Activated naive CD4-positive, alpha-beta T cell treated with anti-CD3 and anti-CD28 coated beads, Interleukin-2, amount 10 ng/mL, durations not matched to agents 7 days and 5 days (primary cell): ENCODE measurements around the gene PAMR1.

Experiments used
- CTCF ChIA-PET: fragments of 350-600 bp; sonication (Branson Sonifier 250); formaldehyde crosslinking; loops from one replicate; lab custom pipeline; 2021; ENCODE audit warnings: antibody characterized with exemption; lab: Charles Lee
- DNase-seq: peaks from one replicate; pipeline ENCODE4 v3.0.0-alpha.2; 2020
- H3K27ac Mint-ChIP-seq: one replicate; pipeline ENCODE4 v1.8.0; 2021; ENCODE audit warnings: mild to moderate bottlenecking, moderate library complexity, mixed read lengths
- H3K27me3 Mint-ChIP-seq: one replicate; pipeline ENCODE4 v1.8.0; 2021; ENCODE audit warnings: mild to moderate bottlenecking, mixed read lengths
- H3K36me3 Mint-ChIP-seq: one replicate; pipeline ENCODE4 v1.8.0; 2021; ENCODE audit warnings: mixed read lengths
- H3K4me1 Mint-ChIP-seq: one replicate; pipeline ENCODE4 v1.8.0; 2021; ENCODE audit warnings: mixed read lengths
- H3K4me3 Mint-ChIP-seq: one replicate; pipeline ENCODE4 v1.8.0; 2021; ENCODE audit warnings: mild to moderate bottlenecking, moderate library complexity, mixed read lengths
- H3K9me3 Mint-ChIP-seq: one replicate; pipeline ENCODE4 v1.8.0; 2021; ENCODE audit warnings: mixed read lengths

The PAMR1 gene

DNA sequence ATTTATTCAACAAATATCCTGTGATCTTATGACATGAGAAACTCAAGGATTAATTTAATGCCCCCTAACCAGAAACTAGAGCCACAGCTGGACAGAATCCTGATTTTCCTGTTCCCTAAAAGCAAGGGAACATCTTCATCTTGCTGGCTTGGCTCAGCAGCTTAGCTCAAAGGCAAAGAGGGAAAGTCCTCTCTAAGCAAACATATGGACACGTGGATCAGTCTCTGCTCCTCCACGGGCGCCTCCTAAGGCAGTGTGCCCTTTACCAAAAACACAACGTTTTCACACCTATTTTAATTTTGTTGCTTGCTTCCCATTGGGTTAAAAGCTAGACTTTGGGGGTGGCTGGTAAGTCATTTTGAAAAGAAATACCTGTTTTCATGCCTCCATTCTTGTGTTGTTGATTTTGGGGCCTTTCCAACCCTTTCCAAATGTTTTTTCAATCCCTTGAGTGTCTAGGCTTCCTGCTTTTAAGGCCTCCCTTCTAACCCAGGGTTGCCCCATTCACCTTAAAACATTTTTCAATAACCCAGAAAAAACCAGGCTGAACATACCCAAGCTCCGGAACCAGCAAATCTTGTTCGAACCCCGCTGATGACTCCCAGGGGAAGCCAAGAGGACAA is 121.5 kb downstream of the PAMR1 start:
- H3K27ac Mint-ChIP-seq: no peak overlapping the region

DNA sequence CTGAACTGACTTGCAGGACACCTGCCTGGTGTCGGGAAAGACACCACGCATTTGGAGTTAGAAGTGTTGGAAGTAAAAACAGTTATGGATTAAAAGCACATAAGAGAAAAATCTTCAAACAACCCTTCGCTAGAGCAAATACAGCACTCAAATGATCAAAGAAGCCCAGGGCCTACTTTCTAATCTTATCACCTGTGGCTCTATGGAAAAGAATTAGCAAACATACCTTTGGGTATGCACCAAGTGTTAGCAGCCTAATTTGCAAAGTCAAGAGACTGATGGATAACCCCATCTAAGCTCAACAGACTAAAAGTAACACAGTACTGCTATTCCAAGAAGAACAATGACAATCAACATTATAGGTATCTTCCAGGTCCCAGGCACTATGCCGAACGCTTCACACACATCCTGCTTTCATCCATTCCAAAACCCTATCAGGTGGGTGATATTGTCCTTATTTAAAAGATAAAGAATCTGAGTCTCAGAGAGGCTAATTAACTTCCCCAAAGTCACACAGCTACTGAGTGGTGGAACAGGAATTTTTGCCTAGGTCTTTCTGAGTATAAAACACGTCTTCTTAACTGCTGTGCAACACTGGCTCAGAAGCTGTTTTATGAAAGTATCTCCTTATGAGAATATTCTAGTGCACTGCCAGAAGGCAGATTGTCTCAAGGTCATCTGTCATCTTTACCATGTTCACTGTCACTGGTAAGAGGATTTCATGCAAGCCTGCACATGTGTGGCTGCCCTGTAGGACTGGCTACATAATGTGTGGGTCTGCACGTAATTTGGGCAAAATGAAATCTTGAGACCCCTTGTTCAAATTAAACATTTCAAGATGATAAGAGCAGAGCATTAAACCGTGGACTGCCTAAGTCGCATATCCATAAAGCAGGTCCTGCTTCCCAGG is 122.4 kb downstream of the PAMR1 start:
- no peak overlapping the region for H3K4me3 Mint-ChIP-seq
- H3K36me3 Mint-ChIP-seq: no peaks in the 10 kb centered on the region
- H3K4me1 Mint-ChIP-seq: peaks cover 2% of the 10 kb centered on the region
- no peak for DNase-seq
- no peaks in the 10 kb centered on the region for H3K9me3 Mint-ChIP-seq
- CTCF ChIA-PET: interaction anchor here (1.0 to 1.5 kb wide), 2 partner anchors 10 to 476 kb away, joined by 3 to 4 read pairs; no protein-coding TSS in a partner anchor
- no peak overlapping the region for H3K27ac Mint-ChIP-seq
- H3K27me3 Mint-ChIP-seq: peaks cover 25% of the 10 kb centered on the region

More for the DNA sequence above, 121.5 kb downstream of the PAMR1 start:
- DNase-seq: no peak
- Mint-ChIP-seq H3K9me3 (no peaks in the 10 kb centered on the region), H3K36me3 (no peaks in the 10 kb centered on the region), H3K27me3 (peaks cover 22% of the 10 kb centered on the region), H3K4me1 (peaks cover 2% of the 10 kb centered on the region), H3K4me3 (no peak overlapping the region)
- CTCF ChIA-PET: interaction anchor here (0.6 to 1.0 kb wide), 4 partner anchors 419 to 1043 kb away, joined by 3 to 4 read pairs (median 3); no protein-coding TSS in a partner anchor

DNA sequence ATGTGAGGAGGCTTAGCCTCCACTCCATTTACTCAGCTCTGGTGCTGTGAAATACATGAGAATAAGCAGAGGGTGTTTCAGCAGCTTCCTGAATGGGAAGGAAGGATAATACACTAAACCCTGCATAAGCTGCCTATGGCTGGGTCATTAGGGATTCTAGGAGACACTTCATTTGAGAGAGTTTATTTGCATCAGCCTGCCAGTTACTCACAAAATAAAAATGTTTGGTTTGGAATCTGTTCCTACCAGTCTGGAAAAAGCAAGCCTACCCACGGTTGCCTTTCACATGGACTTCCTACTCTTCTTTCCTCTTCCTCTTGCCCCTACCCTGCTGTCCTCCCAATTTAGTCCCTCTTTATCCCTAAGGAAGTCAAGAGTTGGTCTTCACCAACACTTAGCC is 126.5 kb downstream of the PAMR1 start:
- H3K4me3 Mint-ChIP-seq: no peak overlapping the region
- peaks cover 22% of the 10 kb centered on the region for H3K27me3 Mint-ChIP-seq
- no peaks in the 10 kb centered on the region for H3K9me3 Mint-ChIP-seq
- no peaks in the 10 kb centered on the region for H3K36me3 Mint-ChIP-seq
- no peak overlapping the region for H3K27ac Mint-ChIP-seq
- DNase-seq: no peak
- CTCF ChIA-PET: interaction anchor here (1.4 kb wide), 1 partner anchor 8 kb away, joined by 3 read pairs; no protein-coding TSS in a partner anchor
- peaks cover 9% of the 10 kb centered on the region for H3K4me1 Mint-ChIP-seq

DNA sequence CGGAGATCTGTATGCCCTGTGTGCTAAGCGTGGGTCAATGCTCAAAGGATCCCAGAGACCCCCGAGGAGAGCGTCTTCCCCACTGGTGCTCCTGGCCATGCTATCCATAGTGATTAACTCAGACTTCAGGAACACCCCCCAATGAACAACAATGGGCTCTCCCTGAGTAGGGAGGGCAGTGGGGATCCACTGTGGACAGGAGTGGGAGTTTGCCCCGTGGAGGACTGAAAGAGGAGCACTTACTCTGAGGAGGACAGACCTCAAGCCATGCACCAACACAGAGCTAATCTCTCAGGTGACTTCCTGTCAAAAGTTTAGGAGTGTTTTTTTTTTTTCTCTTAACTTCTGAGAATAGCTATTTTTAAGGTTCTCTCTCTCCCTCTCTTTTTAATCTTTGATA is 130.5 kb downstream of the PAMR1 start:
- no peak overlapping the region for H3K27ac Mint-ChIP-seq
- no peak overlapping the region for H3K4me3 Mint-ChIP-seq
- H3K27me3 Mint-ChIP-seq: peaks cover 35% of the 10 kb centered on the region
- no peak for DNase-seq
- H3K4me1 Mint-ChIP-seq: peaks cover 26% of the 10 kb centered on the region
- CTCF ChIA-PET: interaction anchor here (0.6 to 6.9 kb wide), 5 partner anchors 156 to 882 kb away, joined by 3 to 97 read pairs (median 3); partner anchors contain the start of gene ELF5
- H3K9me3 Mint-ChIP-seq: no peaks in the 10 kb centered on the region
- H3K36me3 Mint-ChIP-seq: no peaks in the 10 kb centered on the region

DNA sequence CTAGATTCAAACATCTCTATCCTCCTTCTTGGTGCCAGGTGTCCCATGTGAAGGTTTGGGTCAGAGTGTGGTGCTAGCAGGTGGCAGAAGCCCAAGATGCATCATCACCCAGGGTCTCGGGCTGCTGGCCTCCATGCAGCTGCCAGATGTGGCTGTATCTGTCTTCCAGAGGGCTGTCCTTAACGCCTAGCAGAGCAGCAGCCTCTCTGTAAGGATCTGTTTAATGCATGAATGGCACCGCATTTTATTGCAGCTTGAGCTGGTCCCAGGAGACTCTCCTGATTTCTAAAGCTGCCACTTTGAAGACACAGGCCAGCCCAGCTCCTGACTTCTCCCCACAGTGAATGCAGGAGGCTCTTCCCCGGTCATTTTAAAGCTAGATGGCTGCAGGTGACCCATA is 132.3 kb downstream of the PAMR1 start:
- Mint-ChIP-seq H3K36me3 (no peaks in the 10 kb centered on the region), H3K27me3 (peaks cover 28% of the 10 kb centered on the region)

DNA sequence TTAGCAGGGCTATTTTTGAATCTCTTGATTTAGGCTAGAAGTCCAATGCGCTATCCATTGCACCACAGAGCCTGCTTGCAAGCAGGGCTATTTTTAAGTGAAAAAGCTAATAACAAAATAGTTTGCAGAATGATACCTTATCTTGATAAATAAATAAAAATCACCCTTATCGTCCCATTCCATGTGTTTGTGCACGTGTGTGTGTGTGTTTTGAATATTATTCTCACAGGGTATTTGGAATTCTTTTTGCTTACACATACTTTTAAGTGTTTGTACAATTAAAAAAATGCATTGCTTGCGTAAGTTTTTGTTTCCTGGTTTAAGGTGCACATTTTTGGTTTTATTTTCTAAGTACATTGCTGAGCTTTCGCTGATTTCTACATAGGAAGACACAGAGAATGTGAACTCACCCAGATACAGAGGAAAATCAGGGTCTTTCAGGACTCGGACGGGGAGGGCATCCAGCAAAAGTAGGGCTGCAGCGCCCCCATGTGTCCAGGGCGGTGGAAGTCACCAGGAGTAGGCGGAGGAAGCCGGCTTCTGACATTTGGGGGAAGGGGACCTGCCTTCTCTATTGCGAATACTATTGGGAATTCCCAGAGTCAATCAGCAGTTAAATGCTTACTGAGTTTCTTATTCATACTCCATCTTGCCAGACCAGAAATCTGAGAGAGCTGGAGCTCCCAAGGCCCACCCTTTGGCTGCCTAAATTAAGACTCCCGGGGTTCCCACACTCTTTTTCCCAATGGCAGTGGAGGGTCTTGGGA is 133.3 kb downstream of the PAMR1 start:
- Mint-ChIP-seq H3K27me3 (peaks cover 28% of the 10 kb centered on the region), H3K9me3 (no peaks in the 10 kb centered on the region), H3K4me1 (peaks cover 26% of the 10 kb centered on the region), H3K27ac (no peak overlapping the region), H3K4me3 (no peak overlapping the region), H3K36me3 (no peaks in the 10 kb centered on the region)
- CTCF ChIA-PET: interaction anchor here (0.6 to 6.9 kb wide), 31 partner anchors 10 to 879 kb away, joined by 3 to 97 read pairs (median 4); partner anchors contain the start of gene ELF5
- DNase-seq: peak; percentile 89

More for the DNA sequence above, 132.3 kb downstream of the PAMR1 start:
- H3K4me3 Mint-ChIP-seq: no peak overlapping the region
- DNase-seq: no peak
- no peak overlapping the region for H3K27ac Mint-ChIP-seq
- peaks cover 26% of the 10 kb centered on the region for H3K4me1 Mint-ChIP-seq
- no peaks in the 10 kb centered on the region for H3K9me3 Mint-ChIP-seq
- CTCF ChIA-PET: interaction anchor here (0.7 to 6.9 kb wide), 7 partner anchors 9 to 483 kb away, joined by 3 to 97 read pairs (median 4); no protein-coding TSS in a partner anchor

DNA sequence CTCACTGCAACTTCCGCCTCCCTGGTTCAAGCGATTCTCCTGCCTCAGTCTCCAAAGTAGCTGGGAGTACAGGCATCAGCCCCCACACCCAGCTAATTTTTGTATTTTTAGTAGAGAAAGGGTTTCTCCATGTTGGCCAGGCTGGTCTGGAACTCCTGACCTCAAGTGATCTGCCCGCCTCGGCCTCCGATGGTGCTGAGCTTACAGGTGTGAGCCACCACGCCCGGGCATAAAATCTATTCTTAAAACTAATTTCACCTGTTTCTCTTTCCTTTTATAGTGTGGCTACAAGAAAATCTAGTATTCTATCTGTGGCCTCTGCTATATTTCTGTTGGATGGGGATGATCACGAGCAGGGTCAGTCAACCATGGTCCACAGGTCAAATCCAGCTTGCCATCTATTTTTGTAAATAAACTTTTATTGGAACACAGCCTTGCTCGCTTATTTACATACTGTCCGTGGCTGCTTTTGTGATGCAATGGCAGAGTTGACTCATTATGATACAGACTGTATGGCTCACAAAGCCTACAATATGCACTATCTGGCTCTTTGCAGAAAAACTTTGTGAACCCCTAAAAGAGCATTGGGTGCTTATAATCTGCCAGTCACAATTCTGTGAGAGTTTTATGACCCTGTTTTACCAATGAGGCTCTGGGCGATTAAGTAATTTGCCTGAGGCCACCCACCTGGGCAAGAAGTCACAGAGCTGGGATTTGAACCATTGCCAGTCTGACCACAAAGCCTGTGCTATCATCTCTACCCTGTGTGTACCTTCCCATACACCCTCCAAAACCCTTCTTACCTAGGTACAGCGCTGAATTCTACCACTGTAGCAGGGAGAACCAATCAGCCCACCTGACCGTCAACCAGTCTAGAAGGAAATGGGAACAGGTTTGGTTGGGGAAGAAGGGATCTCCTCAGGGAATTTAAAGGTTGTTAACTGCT is 134.4 kb downstream of the PAMR1 start:
- H3K4me1 Mint-ChIP-seq: peaks cover 26% of the 10 kb centered on the region
- CTCF ChIA-PET: interaction anchor here (0.8 to 6.9 kb wide), 28 partner anchors 8 to 878 kb away, joined by 3 to 97 read pairs (median 4); partner anchors contain the start of gene ELF5
- H3K36me3 Mint-ChIP-seq: peaks cover 2% of the 10 kb centered on the region
- H3K4me3 Mint-ChIP-seq: no peak overlapping the region
- H3K27ac Mint-ChIP-seq: no peak overlapping the region
- DNase-seq: no peak
- no peaks in the 10 kb centered on the region for H3K9me3 Mint-ChIP-seq
- peaks cover 28% of the 10 kb centered on the region for H3K27me3 Mint-ChIP-seq

DNA sequence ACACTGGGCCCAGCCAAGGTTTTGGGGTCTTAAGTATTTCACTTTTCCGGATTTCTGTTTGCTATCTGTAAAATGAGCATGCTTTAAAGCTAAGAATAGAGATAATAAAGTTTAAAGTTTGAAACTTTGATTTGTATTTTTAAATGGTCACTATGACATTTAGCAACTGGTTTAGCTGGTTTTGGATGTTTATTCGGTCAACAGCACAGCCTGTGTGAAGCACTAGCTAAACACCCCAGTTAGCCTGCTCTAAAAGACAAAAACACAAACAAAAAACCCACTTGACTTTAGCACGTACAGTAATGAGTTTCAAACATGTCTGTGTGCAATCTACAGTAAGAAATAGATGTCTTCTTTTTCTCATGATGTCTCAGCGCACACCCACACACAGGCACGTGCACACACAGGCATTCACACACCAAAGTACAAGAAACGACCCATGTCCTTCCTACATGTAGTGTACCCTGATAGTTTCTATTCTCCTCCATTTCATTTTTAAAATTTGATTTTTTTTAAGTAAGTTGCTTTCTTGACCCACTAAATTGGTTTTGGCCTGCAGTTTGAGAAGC is 135.4 kb downstream of the PAMR1 start:
- Mint-ChIP-seq H3K27ac (no peak overlapping the region), H3K4me3 (no peak overlapping the region), H3K36me3 (peaks cover 2% of the 10 kb centered on the region), H3K4me1 (peaks cover 23% of the 10 kb centered on the region), H3K27me3 (peaks cover 24% of the 10 kb centered on the region), H3K9me3 (no peaks in the 10 kb centered on the region)
- DNase-seq: no peak
- CTCF ChIA-PET: interaction anchor here (1.5 to 6.9 kb wide), 4 partner anchors 84 to 465 kb away, joined by 4 to 97 read pairs (median 16); no protein-coding TSS in a partner anchor

DNA sequence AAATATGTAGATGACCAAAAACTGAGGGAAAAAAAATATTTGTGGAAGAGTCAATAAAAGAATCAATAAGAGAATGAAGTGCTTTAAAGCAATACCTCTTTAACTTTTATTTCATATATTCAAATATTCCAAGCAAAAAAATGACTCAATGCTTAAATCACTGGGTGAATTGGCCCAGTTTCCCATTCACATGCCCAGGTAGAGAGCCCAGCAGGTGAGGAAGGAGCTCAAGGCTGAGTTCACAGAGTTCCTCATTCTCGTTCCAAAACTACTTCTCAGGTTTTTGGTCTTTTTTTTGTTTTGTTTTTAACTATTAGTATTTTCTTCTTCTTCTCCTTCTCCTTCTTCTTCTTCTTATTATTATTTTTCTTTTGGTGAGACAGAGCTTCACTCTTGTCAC is 136.3 kb downstream of the PAMR1 start:
- no peak overlapping the region for H3K27ac Mint-ChIP-seq
- H3K27me3 Mint-ChIP-seq: peaks cover 15% of the 10 kb centered on the region

DNA sequence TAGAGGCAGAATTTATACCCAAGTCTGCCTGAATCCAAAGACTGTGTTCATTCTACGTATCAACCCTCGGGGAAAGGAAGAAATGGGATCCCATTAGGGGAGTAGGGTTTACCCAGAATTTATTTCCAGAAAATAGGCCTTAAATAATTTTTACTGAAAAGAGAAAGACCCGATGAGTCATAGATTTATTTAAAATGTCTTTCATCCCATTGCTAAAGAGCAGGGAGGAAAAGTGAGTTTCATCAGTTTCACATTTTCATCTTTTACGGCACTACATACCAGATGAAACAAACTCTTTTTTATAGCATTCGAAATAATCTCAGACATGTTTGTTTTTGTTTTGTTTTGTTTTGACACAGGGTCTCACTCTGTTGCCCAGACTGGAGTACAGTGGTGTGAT is 137.4 kb downstream of the PAMR1 start:
- Mint-ChIP-seq H3K4me3 (no peak overlapping the region), H3K36me3 (peaks cover 2% of the 10 kb centered on the region), H3K27ac (no peak overlapping the region), H3K9me3 (no peaks in the 10 kb centered on the region), H3K27me3 (peaks cover 7% of the 10 kb centered on the region), H3K4me1 (peaks cover 18% of the 10 kb centered on the region)
- CTCF ChIA-PET: interaction anchor here (0.7 kb wide), 1 partner anchor 388 kb away, joined by 3 read pairs; no protein-coding TSS in a partner anchor
- DNase-seq: no peak

More for the DNA sequence above, 136.3 kb downstream of the PAMR1 start:
- DNase-seq: no peak
- CTCF ChIA-PET: interaction anchor here (1.1 to 6.9 kb wide), 2 partner anchors 248 to 464 kb away, joined by 6 to 97 read pairs; no protein-coding TSS in a partner anchor
- peaks cover 18% of the 10 kb centered on the region for H3K4me1 Mint-ChIP-seq
- H3K36me3 Mint-ChIP-seq: peaks cover 2% of the 10 kb centered on the region
- no peak overlapping the region for H3K4me3 Mint-ChIP-seq
- H3K9me3 Mint-ChIP-seq: no peaks in the 10 kb centered on the region

DNA sequence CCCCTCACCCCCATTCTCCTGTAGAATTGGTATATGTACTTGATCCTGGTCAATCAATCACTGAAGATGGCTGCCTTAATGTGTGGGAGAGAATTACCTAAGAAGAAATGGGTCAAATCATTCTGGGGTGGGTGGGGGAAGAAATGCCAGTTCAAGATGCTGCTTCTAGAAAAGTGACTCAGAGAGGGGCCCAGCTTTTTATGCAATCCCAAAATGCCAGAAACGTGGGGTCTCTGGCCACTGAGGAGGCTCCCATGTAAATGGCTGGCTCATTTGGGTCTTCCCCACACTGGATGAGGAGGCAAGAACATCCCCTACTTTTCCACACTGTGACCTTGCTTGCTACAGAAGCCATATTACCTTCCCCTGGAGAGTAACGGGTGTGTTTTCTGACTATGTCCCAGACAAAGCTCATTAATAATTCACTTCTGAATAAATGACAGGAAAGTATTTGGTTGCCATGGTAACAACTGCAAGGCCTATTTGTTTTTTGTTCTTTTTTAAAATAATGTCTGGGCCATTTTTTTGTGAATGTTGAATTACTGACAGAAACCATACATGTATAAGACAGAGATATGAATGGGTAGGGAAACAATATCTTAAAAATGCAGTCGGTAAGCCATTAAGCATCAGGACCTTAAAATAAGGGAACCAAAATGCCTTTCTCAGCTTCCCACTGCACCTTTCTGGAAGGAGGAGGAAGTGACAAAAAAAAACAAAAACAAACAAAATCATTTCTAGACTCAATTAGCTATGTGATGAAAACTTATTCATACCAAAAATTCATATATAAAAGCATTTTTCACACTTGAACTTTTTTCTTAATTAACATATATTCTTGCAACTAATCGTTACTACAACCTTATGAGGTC is 138.1 kb downstream of the PAMR1 start:
- no peak for DNase-seq
- no peak overlapping the region for H3K27ac Mint-ChIP-seq
- CTCF ChIA-PET: interaction anchor here (1.4 kb wide), 1 partner anchor 390 kb away, joined by 3 read pairs; no protein-coding TSS in a partner anchor
- H3K4me3 Mint-ChIP-seq: no peak overlapping the region
- H3K4me1 Mint-ChIP-seq: peaks cover 18% of the 10 kb centered on the region
- peaks cover 2% of the 10 kb centered on the region for H3K36me3 Mint-ChIP-seq
- no peaks in the 10 kb centered on the region for H3K9me3 Mint-ChIP-seq
- peaks cover under 1% of the 10 kb centered on the region for H3K27me3 Mint-ChIP-seq
